SW480 (cell line): ENCODE data around the gene TRMT112.
A peak's percentile ranks its signal among the peaks of the same experiment; 100 is the strongest.
"Not testable (repeated sequence)": the region's sequence is repeated elsewhere in the genome, so short reads cannot be mapped to it uniquely, and the experiment has no call there.

Source experiments
- DNase-seq: peaks from one replicate; pipeline ENCODE4 v3.0.0-alpha.2; 2016; ENCODE audit warnings: low spot score

Gene TRMT112

GRCh38 chr11:64331569-64332371 lies 14.4 kb upstream of the TRMT112 start:
- DNase-seq = peak; percentile 83

GRCh38 chr11:64330888-64331287 lies 13.5 kb upstream of the TRMT112 start:
- DNase-seq = no peak

GRCh38 chr11:64327993-64328392 lies 10.6 kb upstream of the TRMT112 start:
- no peak for DNase-seq

- no peak for DNase-seq
Observed at GRCh38 chr11:64327375-64327774, 10.0 kb upstream of the TRMT112 start.

- DNase-seq = no peak
Observed at GRCh38 chr11:64324692-64325469, 7.5 kb upstream of the TRMT112 start.

GRCh38 chr11:64323984-64324383 lies 6.6 kb upstream of the TRMT112 start:
- not testable (repeated sequence) for DNase-seq

GRCh38 chr11:64323373-64323772 lies 6.0 kb upstream of the TRMT112 start:
- no peak for DNase-seq

GRCh38 chr11:64322925-64323260 lies 5.5 kb upstream of the TRMT112 start:
- DNase-seq = peak; percentile 65

GRCh38 chr11:64321533-64321932 lies 4.2 kb upstream of the TRMT112 start:
- DNase-seq = peak; percentile 78

GRCh38 chr11:64321026-64321425 lies 3.7 kb upstream of the TRMT112 start:
- DNase-seq = no peak

- DNase-seq = no peak
Observed at GRCh38 chr11:64320556-64320955, 3.2 kb upstream of the TRMT112 start.

- DNase-seq = no peak
Observed at GRCh38 chr11:64318766-64319761, 1.7 kb upstream of the TRMT112 start.

- peak; percentile 97 for DNase-seq
Observed at GRCh38 chr11:64317961-64318765, 804 bp upstream of the TRMT112 start, which contains the start of gene PRDX5. PRDX5 (plus strand) TSS chr11:64318121; CDS start chr11:64318216, 95 bp downstream.

- peak; percentile 87 for DNase-seq
Observed at GRCh38 chr11:64316672-64317324, 561 bp downstream of the TRMT112 start.

GRCh38 chr11:64315667-64316526 lies 1.5 kb downstream of the TRMT112 start:
- DNase-seq = not testable (repeated sequence)

GRCh38 chr11:64314805-64315561 lies 2.4 kb downstream of the TRMT112 start:
- DNase-seq = no peak

GRCh38 chr11:64314146-64314804 lies 3.1 kb downstream of the TRMT112 start:
- no peak for DNase-seq

GRCh38 chr11:64313491-64314145 lies 3.7 kb downstream of the TRMT112 start:
- no peak for DNase-seq
